Stimulated activated naive CD4-positive, alpha-beta T cell (primary cell): ENCODE results near the gene TJP2.

Experiments used
- DNase-seq, 6 experiments: peaks; one replicate each; lab custom pipeline; 2025; lab: John Stamatoyannopoulos, UW

The TJP2 gene

DNA sequence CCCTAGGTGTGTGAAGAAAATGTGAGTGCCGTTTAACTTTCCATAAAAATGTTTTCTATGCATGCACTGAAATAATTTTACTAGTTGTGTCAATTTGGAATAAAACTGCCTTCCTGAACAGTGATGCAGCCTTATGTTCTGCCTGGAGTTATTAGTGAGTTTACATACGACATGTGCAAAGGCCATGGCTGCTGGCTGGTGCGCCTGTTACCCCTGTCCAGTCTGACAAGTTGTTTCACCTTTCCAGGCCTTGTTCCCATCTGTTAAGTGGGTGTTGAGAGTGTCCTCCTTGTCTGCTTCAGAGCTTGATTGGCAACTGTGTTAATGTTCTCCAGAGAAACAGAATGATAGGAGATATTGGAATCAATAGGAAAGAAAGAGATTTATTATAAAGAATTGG lies 60.6 kb downstream of the TJP2 start:
- no peak for DNase-seq

DNA sequence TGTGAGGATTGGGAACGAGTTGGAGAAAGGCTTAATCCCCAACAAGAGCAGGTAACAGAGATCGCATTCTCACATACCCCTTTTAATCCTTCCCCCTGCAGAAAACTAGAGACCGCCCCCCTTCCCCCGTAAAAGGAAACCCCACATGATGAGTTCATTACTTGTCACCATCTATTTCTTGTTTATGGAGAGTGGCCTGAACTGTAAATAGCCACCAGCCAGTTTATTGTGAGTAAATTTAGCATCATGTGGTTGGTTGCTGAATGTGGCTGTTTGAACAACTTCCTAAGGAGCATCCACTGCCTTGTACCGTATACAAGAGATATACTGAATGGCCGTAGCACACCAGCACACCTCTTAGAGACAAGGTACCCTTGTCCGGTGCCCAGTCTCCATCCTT lies 62.1 kb downstream of the TJP2 start:
- DNase-seq: no peak

DNA sequence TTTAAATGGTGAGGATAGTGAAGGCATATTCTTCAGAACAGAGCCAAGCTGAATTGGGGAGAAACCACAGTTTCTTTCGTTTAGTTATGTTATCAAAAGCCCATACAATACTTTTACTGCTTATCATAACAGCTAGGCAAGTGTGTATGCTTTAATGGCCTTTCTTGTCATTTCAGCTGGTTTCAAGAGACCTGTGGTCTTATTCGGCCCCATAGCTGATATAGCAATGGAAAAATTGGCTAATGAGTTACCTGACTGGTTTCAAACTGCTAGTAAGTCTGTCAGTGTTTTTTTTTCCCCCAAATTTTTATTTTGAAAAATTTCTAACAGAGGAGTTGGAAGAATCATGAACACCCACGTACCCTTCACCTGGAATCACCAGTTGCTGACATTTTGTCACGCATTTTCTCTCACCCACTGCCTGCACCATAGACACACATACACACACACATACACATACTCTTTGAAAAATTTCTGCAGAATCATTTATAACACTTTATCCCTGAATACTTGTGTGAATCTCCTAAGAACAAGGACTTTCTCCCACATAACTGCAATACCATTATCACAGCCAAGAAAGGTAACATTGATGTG lies 63.7 kb downstream of the TJP2 start:
- DNase-seq: no peak

DNA sequence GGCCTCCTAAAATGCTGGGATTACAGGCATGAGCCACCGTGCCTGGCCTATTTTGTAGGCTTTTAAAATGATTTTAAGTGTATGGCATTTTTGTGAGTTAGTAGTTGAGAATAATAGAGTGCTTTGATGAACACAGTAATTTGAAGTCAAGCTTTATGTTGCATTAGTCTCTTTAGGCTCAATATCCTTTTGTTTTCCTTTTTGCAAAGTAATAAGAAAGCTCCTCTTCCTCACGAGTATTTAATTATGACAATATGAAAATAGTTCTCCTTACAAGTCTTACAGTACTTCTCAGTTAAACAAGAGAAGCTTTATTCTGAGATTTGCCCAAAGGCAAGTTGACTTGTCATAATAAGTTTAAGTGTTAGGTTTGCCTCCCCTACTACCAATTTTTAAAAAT lies 69.0 kb downstream of the TJP2 start:
- no peak for DNase-seq

DNA sequence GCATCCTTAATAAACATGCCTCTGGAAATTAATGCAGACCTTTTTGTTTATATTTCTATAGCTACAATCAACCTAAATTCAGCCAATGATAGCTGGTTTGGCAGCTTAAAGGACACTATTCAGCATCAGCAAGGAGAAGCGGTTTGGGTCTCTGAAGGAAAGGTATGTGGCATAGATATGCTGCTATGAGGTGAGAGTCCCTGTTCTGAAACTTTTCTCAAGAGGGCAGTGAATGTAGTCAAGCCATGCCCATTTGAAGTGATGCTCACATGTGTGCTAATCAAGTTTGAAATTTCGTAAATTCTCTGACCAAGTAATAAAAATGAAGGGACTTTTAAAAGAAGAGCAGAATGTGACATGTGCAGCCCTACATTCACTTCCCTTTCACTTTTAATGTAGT lies 72.6 kb downstream of the TJP2 start:
- no peak for DNase-seq

DNA sequence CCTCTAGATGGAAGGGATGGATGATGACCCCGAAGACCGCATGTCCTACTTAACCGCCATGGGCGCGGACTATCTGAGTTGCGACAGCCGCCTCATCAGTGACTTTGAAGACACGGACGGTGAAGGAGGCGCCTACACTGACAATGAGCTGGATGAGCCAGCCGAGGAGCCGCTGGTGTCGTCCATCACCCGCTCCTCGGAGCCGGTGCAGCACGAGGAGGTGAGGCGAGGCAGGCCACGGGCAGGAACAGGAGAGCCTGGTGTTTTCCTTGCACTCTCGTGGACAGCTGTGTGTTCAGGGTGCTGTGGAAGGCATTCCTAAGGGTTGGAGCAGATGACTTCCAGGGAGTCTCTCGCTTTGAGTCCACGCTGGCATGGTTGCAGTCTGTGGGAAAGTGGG lies 73.9 kb downstream of the TJP2 start:
- DNase-seq: no peak

DNA sequence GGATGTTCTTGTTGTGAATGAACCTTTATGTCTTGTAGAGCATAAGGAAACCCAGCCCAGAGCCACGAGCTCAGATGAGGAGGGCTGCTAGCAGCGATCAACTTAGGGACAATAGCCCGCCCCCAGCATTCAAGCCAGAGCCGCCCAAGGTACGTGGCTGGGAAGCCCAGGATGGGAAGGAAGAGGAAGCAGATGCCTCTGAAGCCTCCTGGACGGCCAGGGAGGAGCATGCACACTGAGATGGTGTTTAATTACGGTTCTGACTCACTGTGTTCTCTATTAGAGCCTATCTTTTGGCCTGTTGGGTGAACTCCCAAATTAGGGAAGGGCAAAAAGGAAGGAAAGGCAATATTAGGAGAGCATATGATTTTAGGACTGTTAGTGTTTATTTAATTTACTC lies 75.3 kb downstream of the TJP2 start:
- DNase-seq: no peak

DNA sequence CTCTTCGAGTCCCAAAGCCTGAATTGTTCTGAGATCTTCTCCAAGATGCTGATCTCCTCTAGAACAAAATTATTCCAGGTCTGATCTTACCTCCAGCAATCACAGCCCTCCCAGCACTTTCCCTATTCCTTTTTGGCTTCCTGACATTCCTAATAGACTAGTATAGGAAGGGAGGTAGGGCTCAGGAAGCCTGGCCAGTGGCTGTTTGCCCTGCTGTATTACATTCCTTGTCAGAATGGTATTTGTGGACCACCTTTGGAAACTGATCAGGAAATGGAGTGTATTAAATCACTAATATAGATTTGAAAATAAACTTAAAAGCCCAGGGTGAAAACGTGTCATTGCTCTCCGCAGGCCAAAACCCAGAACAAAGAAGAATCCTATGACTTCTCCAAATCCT lies 76.6 kb downstream of the TJP2 start:
- DNase-seq: no peak

DNA sequence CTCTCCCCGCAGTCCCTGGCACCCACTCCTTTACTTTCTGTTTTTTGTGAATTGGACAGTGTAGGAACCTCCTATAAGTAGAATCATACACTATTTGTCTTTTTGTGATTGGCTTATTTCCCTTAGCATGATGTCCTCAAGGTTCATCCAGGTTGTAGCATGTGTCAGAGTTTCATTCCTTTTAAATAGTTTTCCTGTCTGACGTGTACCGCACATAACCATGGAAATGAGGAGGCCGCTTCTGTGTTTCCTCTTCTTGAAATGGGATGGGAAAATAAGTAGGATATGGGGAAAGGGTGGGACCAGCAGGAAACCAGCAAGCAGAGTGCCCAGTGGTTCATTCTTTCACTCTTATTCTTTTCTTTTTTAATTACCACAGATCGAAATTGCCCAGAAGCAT lies 78.4 kb downstream of the TJP2 start:
- no peak for DNase-seq

DNA sequence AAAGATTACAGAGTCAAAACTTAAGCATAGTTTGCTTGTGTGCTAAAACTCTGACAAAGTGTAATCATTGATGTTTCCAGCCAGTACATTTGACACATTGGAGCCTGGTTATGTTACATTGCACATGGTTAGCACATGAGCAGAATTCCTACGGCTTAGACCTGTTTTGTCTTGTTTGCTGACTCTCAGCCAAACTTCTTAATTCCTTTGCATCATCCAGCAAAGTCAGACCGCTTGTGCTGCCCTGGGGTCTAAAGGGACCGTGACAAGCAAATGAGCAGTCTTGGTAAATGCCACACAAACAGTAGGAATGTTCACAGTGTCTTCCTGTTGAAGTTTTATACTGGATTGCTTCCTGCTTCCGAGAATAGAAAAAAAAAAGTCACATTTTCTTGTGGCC lies 79.0 kb downstream of the TJP2 start:
- no peak for DNase-seq

DNA sequence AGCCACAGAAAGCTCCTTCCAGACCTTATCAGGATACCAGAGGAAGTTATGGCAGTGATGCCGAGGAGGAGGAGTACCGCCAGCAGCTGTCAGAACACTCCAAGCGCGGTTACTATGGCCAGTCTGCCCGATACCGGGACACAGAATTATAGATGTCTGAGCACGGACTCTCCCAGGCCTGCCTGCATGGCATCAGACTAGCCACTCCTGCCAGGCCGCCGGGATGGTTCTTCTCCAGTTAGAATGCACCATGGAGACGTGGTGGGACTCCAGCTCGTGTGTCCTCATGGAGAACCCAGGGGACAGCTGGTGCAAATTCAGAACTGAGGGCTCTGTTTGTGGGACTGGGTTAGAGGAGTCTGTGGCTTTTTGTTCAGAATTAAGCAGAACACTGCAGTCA lies 80.1 kb downstream of the TJP2 start:
- no peak for DNase-seq

DNA sequence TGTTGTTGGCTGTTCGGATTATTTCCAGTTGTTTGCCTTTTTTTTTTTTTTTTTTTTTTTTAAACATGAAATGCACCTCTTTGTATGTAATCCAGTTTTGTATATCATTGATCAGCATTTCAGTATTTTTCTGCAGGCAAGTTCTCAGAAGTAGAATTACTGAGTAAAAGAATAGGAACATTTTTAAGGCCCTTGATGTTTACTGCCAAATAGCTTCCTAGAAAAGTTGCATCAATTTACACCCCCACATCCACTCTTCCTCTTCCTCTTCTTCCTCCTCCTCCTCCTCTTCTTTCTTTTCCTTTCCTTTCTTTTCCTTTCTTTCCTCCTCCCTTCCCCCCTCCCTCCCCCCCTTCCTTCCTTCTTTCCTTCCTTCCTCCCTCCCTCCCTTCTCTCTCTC lies 81.5 kb downstream of the TJP2 start:
- DNase-seq: no peak

DNA sequence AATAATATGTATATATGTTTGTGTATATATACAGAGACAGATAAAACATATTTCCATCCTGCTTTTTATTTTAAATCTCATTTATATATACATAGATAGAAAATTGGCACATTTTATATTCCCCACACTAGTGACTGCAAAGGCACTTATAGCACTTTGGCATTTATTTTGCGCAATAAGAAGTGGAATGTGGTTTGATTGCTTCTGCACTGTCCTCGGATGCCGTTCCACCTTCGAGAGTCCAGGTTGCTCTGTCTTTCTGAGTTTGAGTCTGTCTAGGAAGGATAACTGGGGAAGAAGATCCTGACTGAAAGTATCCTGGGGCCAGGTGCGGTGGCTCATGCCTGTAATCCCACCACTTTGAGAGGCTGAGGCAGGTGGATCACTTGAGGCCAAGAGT lies 84.5 kb downstream of the TJP2 start:
- no peak for DNase-seq

DNA sequence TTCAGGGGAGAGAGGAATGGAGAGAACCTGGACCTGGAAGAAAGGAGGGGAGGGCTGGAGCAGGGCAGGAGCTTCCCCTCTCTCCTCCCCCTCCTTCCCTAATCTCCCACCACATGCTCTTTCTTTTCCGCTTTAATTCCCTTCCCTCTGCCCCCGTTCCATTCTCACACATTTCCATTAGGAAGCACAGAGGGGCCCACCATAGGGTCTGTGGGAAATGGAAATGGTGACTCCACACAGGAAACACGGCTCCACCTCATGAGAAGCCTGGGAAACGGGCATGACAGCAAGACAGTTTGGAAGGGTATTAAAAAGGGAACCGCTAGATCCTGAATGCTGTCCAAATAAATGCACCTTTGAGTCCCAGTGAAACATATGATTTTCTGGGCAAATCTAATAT lies 86.1 kb downstream of the TJP2 start:
- no peak for DNase-seq

DNA sequence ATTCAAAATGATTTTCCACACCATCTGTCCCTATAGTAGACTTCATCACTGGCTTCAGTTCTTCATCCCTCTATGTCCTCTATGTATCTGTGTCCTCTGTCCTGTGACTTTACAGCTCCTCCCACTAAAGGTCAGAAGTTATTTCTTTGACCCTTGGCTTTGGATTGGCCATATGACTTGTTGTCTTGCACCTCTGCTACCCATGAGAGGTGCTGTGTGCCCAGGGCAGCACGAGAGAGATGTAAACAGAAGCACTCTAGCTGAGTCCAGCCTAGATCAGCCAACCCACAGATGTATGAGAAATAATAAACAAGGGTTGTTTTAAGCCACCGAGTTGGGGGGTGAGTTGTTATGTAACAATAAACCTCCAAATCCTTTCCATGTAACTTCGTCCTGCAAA lies 87.6 kb downstream of the TJP2 start:
- DNase-seq: no peak

DNA sequence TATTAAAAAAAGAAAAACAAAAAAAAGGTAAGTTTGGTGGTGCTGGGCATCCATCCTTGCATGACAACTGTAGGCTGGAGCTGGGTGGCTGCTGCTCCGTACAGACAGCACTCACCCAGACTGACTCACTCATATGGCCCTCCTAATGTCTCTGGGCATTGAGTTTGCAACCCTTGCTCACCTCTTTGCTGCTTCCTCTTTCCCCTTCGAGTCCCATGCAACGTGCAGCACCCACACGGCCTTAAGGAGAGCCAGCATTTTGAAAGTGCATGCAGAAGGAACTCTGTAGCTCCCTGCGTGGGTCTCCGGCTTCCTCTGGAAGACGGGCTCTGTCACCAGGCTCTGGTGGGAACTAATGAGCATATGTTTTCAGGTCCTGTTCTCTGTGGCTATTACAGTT lies 90.4 kb downstream of the TJP2 start:
- no peak for DNase-seq

DNA sequence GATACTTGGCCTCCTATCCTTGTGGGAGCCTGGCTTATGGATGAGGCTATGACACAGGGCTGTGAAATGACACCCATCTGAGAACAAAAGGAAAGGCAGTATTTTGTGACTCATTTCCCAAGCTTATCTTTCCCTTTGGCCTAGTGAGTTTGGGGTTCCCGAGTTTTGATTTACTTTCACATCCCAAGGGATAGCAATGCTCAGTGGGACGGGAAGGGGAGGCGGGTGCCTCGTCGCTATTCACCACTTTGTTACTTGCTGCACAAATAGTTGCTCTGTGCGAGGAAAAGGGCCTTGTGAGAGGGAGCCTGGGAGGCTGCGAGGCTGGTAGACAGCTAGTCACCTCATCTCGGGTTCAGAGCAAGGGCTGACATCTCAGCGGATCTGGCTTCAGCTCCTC lies 91.8 kb downstream of the TJP2 start:
- DNase-seq: no peak

DNA sequence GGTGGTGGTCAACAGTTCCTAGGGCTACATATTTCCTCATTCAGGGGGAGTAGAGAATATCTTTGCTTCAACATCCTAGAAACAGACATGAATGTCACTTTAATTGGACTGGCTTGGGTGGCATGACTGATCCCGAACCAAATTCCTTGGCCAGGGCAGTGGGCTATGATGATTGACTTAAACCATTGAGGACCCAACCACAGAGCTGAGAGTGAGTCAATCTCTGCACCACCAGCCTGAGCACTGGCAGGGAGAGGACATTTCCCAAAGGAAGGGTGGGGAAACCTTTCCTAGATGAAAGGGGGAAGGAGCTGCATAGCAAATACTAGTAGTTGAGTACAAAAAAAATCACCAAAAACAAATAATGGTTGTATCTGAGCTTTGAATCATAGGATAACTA lies 98.1 kb downstream of the TJP2 start:
- DNase-seq: no peak

DNA sequence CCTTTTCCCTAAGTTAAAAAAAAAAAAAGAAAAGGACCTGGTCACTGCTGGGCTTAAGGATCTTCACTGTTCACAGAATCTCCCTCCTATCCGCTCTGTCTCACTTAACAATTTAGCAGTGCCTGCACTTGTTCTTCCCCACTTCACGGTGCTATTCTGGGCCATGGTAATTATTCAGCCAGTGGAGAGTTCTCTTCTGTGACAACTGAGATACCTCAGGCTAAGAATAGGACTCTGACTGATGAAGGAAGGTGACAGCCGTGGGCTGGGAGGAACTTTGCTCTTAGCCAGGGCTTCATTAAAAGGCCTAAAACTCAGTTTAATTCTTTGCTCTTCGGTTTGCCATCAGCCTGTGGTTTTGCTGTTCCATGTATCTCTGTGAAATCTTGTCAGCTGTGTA lies 99.1 kb downstream of the TJP2 start:
- no peak for DNase-seq

DNA sequence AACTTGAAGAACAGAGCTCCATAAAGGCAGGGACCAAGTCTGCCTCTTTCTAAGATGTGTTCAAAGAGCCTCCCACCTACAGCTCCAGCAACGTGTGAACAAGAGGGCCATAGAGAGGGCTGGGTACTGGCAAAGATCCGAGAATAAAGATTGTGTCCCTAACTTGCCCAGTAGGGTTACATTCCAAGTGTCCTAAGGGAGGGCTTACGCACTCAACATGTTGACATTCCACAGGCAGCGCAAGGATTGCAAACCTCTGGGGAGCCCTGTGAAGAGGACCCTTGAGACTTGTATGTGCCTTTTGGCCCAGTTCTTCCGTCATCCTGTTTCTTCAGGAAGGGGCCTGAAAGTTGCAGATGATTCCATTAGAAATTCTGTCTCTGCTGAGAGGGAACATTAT lies 102.7 kb downstream of the TJP2 start:
- no peak for DNase-seq

DNA sequence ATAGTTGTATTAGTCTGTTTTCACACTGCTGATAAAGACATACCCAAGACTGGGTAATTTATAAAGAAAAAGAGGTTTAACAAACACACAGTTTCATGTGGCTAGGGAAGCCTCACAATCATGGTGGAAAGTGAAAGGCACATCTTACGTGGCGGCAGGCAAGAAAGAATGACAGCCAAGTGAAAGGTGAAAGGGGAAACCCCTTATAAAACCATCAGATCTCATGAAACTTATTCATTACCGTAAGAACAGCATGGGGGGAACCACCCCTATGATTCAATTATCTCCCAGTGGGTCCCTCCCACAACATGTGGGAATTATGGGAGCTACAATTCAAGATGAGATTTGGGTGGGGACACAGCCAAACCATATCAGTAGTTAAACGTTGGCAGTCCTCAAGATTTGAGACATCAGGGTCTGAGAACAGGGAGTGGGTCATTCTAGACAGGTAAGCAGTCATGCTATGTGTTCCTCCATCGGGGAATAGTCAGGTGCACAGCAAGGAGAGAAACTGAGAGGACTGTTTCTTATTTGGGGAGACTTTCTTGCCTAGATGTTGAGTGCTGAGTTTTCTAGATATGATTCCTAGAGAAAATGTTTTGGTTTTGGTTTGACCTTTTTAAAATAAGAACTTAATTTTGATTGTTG lies 105.1 kb downstream of the TJP2 start:
- no peak for DNase-seq

DNA sequence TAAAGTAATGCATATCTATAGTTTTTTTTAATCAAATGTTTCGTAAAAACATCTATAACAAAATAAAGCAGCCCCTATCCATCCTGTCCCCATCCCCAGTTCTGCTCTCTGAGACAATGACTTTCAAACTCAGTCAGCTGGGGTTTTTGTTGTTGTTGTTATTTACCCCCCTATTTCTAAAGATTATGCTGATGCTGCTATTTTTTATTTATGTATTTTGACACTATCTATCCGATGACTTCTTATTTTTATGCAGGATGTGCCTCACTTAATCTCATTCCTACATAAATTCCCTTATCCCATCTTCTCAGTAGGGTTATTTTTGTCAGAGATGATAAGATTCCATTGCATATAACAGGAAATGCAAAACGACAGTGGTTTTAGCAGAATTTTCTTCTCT lies 105.7 kb downstream of the TJP2 start:
- DNase-seq: no peak

DNA sequence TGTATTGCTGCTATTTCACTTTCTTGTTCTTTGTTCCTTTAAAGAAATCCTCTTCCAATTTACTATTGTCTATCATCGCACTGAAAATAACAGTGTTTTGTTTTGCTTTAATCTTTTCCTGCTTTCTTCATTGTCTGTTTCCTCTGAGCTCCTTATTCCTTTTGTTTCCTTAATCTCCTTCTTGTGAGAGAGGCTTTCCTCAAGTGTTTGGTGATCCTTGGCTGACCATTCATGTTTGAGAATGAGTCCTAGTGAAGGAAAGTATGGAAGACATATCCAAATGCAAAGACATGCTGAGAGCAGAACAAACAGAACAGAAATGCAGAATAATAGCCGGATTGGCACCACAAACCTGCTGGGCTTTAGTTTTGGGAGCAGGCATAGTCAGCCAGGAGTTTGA lies 108.9 kb downstream of the TJP2 start:
- DNase-seq: no peak

DNA sequence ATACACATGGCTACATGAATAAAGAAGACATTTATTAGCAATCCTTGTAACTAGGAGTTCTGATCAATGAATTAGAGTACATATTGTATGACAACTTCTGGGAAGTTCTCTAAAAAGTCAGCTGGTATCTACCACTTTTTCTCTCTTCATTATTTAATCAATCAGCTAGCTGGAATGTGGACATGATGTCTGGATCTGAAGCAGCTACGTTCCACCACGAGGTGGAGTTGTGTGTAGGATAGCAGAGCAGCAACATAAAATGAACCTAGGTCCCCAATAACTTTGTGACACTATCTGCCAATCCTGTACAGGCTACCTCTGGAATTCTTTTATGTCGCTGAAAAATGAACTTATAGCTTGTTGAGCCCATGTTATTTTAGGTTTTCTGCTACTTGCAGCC lies 118.0 kb downstream of the TJP2 start:
- no peak for DNase-seq

DNA sequence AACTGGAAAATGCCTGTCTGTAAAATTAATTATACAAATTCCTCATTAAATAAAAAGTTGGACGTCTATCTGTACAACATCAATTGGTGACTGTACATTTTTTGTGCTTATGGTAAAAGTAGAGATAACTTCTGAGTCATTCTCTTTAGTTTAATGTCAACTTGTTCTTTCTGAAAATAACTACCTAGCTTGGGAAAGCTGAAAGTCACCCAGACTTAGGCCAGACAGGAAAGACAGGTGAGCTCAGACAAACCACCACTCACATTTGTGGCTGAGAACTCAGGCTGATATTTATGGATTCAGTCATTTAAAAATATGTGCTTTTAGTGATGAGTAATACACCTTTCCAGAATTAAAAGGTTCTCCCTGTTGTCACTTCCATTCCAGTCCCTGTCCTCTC lies 119.1 kb downstream of the TJP2 start:
- no peak for DNase-seq
